ENCODE data around the gene OR5B21.

OR5B21 gene

GRCh38 chr11:58503361-58503856 lies 4.5 kb downstream of the OR5B21 start:
- ChIA-PET POLR2A (no interaction called here), CTCF (no interaction called here)
- TF ChIP-seq CTBP1 (IDR thresholded peaks at IDR 0.05; ENCODE audit: borderline replicate concordance): no peak
- no peak for TF ChIP-seq FOXK2 (IDR thresholded peaks at IDR 0.05)
- no peak for TF ChIP-seq BHLHE40 (IDR thresholded peaks at IDR 0.05; ENCODE audit: borderline replicate concordance)
- no peak for DNase-seq (ENCODE audit: extremely low spot score)

GRCh38 chr11:58502004-58502403 lies 5.9 kb downstream of the OR5B21 start:
- ChIA-PET POLR2A (no interaction called here), CTCF (no interaction called here)
- no peak for DNase-seq (ENCODE audit: extremely low spot score)
- TF ChIP-seq FOXK2 (IDR thresholded peaks at IDR 0.05): no peak
- TF ChIP-seq HDGF (IDR thresholded peaks at IDR 0.05; ENCODE audit: borderline replicate concordance): no peak

GRCh38 chr11:58498464-58498863 lies 9.4 kb downstream of the OR5B21 start:
- DNase-seq (ENCODE audit: extremely low spot score): no peak
- CTCF ChIA-PET: no interaction called here
- POLR2A ChIA-PET: no interaction called here
- TF ChIP-seq NFRKB (IDR thresholded peaks at IDR 0.05) (no peak), ZNF384 (IDR thresholded peaks at IDR 0.05) (no peak), BHLHE40 (IDR thresholded peaks at IDR 0.05; ENCODE audit: borderline replicate concordance) (no peak), TARDBP (IDR thresholded peaks at IDR 0.05) (no peak), ELF4 (IDR thresholded peaks at IDR 0.05) (no peak)

DNA sequence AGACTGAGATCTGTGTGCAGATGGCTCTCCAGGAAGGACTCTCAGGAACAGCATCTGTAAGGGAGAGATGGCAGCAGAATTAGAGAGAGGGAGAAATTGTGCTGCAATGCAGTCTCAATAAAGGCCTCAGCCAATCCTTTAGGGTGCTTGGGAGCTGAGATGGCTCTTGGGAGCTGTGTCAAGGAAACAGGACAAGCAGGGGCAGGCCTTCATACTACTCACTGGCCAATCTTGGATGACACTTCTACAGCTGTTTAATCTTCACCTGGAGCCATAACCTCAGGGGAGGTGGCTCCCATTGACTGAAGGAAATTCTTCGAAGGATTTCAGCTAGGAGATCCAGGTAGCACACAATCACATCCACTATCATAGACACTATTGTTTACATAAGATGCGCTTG lies 10.0 kb downstream of the OR5B21 start:
- DNase-seq (ENCODE audit: extremely low spot score): no peak
- POLR2A ChIA-PET: no interaction called here
- CTCF ChIA-PET: no interaction called here
- TF ChIP-seq HDGF (IDR thresholded peaks at IDR 0.05; ENCODE audit: borderline replicate concordance): no peak
- TF ChIP-seq ELF4 (IDR thresholded peaks at IDR 0.05): no peak
- no peak for TF ChIP-seq LEF1 (IDR thresholded peaks at IDR 0.05; ENCODE audit: borderline replicate concordance)
- no peak for TF ChIP-seq ZNF384 (IDR thresholded peaks at IDR 0.05)
- TF ChIP-seq TARDBP (IDR thresholded peaks at IDR 0.05): no peak
- TF ChIP-seq FOXM1 (IDR thresholded peaks at IDR 0.05; ENCODE audit: borderline replicate concordance): no peak
- no peak for TF ChIP-seq BHLHE40 (IDR thresholded peaks at IDR 0.05; ENCODE audit: borderline replicate concordance)

DNA sequence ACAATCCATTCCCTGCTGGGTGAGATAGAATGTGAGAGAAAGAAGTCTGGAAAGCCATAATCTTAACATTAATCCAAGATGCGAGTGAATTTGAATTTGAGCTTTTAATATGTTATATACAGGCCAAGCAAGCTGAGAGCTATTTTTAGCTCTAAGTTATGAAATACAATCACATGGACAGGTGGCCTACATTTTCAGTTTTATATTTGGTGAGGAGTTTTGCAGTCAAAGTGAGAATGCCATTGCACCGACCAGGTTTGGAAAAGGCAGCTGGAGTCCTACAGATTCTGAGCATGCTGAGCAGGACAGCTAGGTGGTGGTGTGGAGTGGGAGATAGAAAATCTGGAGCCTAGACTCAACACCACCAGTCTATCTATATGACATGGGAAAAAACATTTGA lies 12.0 kb downstream of the OR5B21 start:
- no peak for TF ChIP-seq LEF1 (IDR thresholded peaks at IDR 0.05; ENCODE audit: borderline replicate concordance)
- no peak for DNase-seq (ENCODE audit: extremely low spot score)
- ChIA-PET POLR2A (no interaction called here), CTCF (no interaction called here)

DNA sequence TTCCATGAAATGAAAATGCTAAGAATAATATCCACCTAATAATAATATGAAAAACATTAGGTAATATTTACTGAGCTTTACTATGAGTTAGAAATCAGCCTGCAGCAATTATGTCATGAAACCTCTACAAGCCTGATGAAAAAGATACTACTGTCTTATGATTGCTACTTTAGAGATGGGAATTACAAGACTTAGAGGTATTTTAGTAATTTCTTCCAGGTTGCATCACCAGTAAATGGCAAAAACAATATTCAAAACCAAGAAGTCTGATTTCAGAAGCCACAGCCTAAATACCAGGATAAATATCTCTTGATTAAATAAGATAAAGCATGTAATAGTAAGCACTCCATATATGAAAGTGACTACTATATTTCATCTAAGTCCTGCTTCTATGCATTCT lies 13.8 kb downstream of the OR5B21 start:
- TF ChIP-seq ZNF384 (IDR thresholded peaks at IDR 0.05) (no peak), FOXK2 (IDR thresholded peaks at IDR 0.05) (no peak), BHLHE40 (IDR thresholded peaks at IDR 0.05; ENCODE audit: borderline replicate concordance) (no peak), HDGF (IDR thresholded peaks at IDR 0.05; ENCODE audit: borderline replicate concordance) (no peak), FOXM1 (IDR thresholded peaks at IDR 0.05; ENCODE audit: borderline replicate concordance) (no peak), NFRKB (IDR thresholded peaks at IDR 0.05) (no peak), ARNT (IDR thresholded peaks at IDR 0.05) (no peak), TARDBP (IDR thresholded peaks at IDR 0.05) (no peak), L3MBTL2 (conservative IDR thresholded peaks at IDR 0.05) (no peak), CTBP1 (IDR thresholded peaks at IDR 0.05; ENCODE audit: borderline replicate concordance) (no peak), FOXA1 (IDR thresholded peaks at IDR 0.05) (no peak), ELF4 (IDR thresholded peaks at IDR 0.05) (no peak), SUZ12 (IDR thresholded peaks at IDR 0.05) (no peak), SP1 (IDR thresholded peaks at IDR 0.05) (no peak), LEF1 (IDR thresholded peaks at IDR 0.05; ENCODE audit: borderline replicate concordance) (no peak)
- TF ChIP-seq, protein P1, sequence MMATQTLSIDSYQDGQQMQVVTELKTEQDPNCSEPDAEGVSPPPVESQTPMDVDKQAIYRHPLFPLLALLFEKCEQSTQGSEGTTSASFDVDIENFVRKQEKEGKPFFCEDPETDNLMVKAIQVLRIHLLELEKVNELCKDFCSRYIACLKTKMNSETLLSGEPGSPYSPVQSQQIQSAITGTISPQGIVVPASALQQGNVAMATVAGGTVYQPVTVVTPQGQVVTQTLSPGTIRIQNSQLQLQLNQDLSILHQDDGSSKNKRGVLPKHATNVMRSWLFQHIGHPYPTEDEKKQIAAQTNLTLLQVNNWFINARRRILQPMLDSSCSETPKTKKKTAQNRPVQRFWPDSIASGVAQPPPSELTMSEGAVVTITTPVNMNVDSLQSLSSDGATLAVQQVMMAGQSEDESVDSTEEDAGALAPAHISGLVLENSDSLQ (IDR thresholded peaks at IDR 0.05): no peak
- CTCF ChIA-PET: no interaction called here
- DNase-seq (ENCODE audit: extremely low spot score): no peak
- POLR2A ChIA-PET: no interaction called here

- ChIA-PET CTCF (no interaction called here), POLR2A (no interaction called here)
- no peak for DNase-seq (ENCODE audit: extremely low spot score)
- TF ChIP-seq TARDBP (IDR thresholded peaks at IDR 0.05): no peak
- no peak for TF ChIP-seq FOXK2 (IDR thresholded peaks at IDR 0.05)
- TF ChIP-seq SP1 (IDR thresholded peaks at IDR 0.05): no peak
Observed at GRCh38 chr11:58493676-58494075, 14.2 kb downstream of the OR5B21 start.

DNA sequence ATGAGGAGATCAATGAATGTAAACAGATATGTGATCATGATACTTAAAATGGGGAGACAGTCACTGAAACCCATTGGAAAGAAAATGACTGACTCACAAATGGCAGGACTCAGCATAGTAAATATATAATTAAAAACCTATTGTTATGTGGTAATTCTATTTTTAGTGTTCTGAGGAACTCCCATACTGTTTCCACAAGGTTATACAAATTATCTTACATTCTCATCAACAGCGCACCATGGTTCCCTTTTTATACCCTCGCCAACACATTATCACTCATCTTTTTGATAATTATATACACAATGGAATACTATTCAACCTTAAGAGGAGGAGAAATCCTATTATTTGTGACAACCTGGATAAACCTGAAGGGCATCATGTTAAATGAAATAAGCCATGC lies 17.1 kb downstream of the OR5B21 start:
- TF ChIP-seq ELF4 (IDR thresholded peaks at IDR 0.05) (no peak), CTBP1 (IDR thresholded peaks at IDR 0.05; ENCODE audit: borderline replicate concordance) (no peak), ARNT (IDR thresholded peaks at IDR 0.05) (no peak), HDGF (IDR thresholded peaks at IDR 0.05; ENCODE audit: borderline replicate concordance) (no peak), LEF1 (IDR thresholded peaks at IDR 0.05; ENCODE audit: borderline replicate concordance) (no peak), SUZ12 (IDR thresholded peaks at IDR 0.05) (no peak)
- ChIA-PET POLR2A (no interaction called here), CTCF (no interaction called here)
- DNase-seq (ENCODE audit: extremely low spot score): no peak

DNA sequence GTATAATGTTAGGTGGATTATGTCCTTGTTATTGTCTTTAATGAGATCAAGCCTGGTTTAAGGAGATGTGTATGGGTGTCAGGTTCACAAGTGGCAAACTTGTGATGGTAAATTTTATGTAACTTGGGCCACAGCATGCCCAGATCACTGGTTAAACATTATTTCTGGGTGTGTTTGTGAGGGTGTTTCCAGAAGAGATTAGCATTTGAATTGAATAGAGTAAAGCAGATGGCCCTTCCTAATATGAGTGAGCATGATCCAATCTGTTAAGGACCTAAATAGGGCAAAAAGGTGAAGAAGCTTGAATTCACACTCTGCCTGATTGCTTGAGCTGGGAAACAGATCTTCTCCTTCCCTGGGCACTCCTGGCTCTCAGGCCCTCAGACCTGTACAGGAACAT lies 20.7 kb downstream of the OR5B21 start:
- TF ChIP-seq NFRKB (IDR thresholded peaks at IDR 0.05): no peak
- TF ChIP-seq ARNT (IDR thresholded peaks at IDR 0.05): no peak
- TF ChIP-seq TARDBP (IDR thresholded peaks at IDR 0.05): no peak
- TF ChIP-seq ELF4 (IDR thresholded peaks at IDR 0.05): no peak
- TF ChIP-seq FOXM1 (IDR thresholded peaks at IDR 0.05; ENCODE audit: borderline replicate concordance): no peak
- no peak for TF ChIP-seq FOXA1 (IDR thresholded peaks at IDR 0.05)
- no peak for TF ChIP-seq SUZ12 (IDR thresholded peaks at IDR 0.05)
- no peak for TF ChIP-seq ZNF384 (IDR thresholded peaks at IDR 0.05)
- no peak for TF ChIP-seq CTBP1 (IDR thresholded peaks at IDR 0.05; ENCODE audit: borderline replicate concordance)
- TF ChIP-seq BHLHE40 (IDR thresholded peaks at IDR 0.05; ENCODE audit: borderline replicate concordance): no peak
- no peak for TF ChIP-seq LEF1 (IDR thresholded peaks at IDR 0.05; ENCODE audit: borderline replicate concordance)
- TF ChIP-seq L3MBTL2 (conservative IDR thresholded peaks at IDR 0.05): no peak
- no peak for TF ChIP-seq FOXK2 (IDR thresholded peaks at IDR 0.05)
- TF ChIP-seq SP1 (IDR thresholded peaks at IDR 0.05): no peak
- TF ChIP-seq HDGF (IDR thresholded peaks at IDR 0.05; ENCODE audit: borderline replicate concordance): no peak
- TF ChIP-seq, protein P1 (IDR thresholded peaks at IDR 0.05): no peak
- CTCF ChIA-PET: no interaction called here
- POLR2A ChIA-PET: no interaction called here
- DNase-seq (ENCODE audit: extremely low spot score): no peak

All from HEK293T (cell line).